HL-60 (cell line): ENCODE results near the gene CAMTA1.

ENCODE experiments used
- DNase-seq, 2 experiments: peaks; one replicate each; pipeline ENCODE4 v3.0.0-alpha.2; 2010 to 2020; ENCODE audit warnings: low read depth in 1 of 2, low spot score in 1 of 2
- H3K27ac ChIP-seq: fragments of 250-450 bp; sonication (Bioruptor Pico); replicated peaks from 2 replicates; pipeline ENCODE4 v1.5.1; 2020; ENCODE audit warnings: mild to moderate bottlenecking, moderate library complexity
- H3K27me3 ChIP-seq: fragments of 250-450 bp; sonication (Bioruptor Pico); 2 replicates; pipeline ENCODE4 v1.5.1; 2021; ENCODE audit warnings: mild to moderate bottlenecking, moderate library complexity; ENCODE audit not compliant: insufficient read depth, poor library complexity, severe bottlenecking
- H3K4me3 ChIP-seq: replicated peaks from 2 replicates; pipeline ENCODE4 v1.5.1; 2011; ENCODE audit warnings: mild to moderate bottlenecking, control low read depth, low read length; ENCODE audit not compliant: insufficient read depth
- GABPA ChIP-seq: IDR thresholded peaks from 2 replicates; pipeline ENCODE4 v1.6.1; 2012; ENCODE audit warnings: low read depth
- POLR2AphosphoS5 ChIP-seq: IDR thresholded peaks from 2 replicates; pipeline ENCODE4 v1.6.1; 2012; ENCODE audit warnings: low read depth
- SPI1 ChIP-seq: IDR thresholded peaks from 2 replicates; pipeline ENCODE4 v1.6.1; 2012; ENCODE audit warnings: low read depth, mild to moderate bottlenecking, borderline replicate concordance
- TF ChIP-seq, protein P1 (sequence below): IDR thresholded peaks from 2 replicates; pipeline ENCODE4 v1.6.1; 2012; ENCODE audit warnings: low read depth; ENCODE audit not compliant: insufficient replicate concordance
- TF ChIP-seq, protein P2 (sequence below): IDR thresholded peaks from one replicate; pipeline ENCODE4 v1.5.1; 2011; ENCODE audit warnings: low read length, control low read depth, inconsistent platforms; ENCODE audit not compliant: insufficient read depth

CAMTA1 gene

GRCh38 chr1:7076117-7076516 is 290.9 kb downstream of the CAMTA1 start:
- H3K27me3 ChIP-seq: no peaks in the 10 kb centered on the region
- no peak for DNase-seq
- H3K4me3 ChIP-seq: no peak overlapping the region
- no peak overlapping the region for H3K27ac ChIP-seq
- TF ChIP-seq POLR2AphosphoS5: no peak
- TF ChIP-seq, protein P1, sequence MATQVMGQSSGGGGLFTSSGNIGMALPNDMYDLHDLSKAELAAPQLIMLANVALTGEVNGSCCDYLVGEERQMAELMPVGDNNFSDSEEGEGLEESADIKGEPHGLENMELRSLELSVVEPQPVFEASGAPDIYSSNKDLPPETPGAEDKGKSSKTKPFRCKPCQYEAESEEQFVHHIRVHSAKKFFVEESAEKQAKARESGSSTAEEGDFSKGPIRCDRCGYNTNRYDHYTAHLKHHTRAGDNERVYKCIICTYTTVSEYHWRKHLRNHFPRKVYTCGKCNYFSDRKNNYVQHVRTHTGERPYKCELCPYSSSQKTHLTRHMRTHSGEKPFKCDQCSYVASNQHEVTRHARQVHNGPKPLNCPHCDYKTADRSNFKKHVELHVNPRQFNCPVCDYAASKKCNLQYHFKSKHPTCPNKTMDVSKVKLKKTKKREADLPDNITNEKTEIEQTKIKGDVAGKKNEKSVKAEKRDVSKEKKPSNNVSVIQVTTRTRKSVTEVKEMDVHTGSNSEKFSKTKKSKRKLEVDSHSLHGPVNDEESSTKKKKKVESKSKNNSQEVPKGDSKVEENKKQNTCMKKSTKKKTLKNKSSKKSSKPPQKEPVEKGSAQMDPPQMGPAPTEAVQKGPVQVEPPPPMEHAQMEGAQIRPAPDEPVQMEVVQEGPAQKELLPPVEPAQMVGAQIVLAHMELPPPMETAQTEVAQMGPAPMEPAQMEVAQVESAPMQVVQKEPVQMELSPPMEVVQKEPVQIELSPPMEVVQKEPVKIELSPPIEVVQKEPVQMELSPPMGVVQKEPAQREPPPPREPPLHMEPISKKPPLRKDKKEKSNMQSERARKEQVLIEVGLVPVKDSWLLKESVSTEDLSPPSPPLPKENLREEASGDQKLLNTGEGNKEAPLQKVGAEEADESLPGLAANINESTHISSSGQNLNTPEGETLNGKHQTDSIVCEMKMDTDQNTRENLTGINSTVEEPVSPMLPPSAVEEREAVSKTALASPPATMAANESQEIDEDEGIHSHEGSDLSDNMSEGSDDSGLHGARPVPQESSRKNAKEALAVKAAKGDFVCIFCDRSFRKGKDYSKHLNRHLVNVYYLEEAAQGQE: no peak
- TF ChIP-seq, protein P2, sequence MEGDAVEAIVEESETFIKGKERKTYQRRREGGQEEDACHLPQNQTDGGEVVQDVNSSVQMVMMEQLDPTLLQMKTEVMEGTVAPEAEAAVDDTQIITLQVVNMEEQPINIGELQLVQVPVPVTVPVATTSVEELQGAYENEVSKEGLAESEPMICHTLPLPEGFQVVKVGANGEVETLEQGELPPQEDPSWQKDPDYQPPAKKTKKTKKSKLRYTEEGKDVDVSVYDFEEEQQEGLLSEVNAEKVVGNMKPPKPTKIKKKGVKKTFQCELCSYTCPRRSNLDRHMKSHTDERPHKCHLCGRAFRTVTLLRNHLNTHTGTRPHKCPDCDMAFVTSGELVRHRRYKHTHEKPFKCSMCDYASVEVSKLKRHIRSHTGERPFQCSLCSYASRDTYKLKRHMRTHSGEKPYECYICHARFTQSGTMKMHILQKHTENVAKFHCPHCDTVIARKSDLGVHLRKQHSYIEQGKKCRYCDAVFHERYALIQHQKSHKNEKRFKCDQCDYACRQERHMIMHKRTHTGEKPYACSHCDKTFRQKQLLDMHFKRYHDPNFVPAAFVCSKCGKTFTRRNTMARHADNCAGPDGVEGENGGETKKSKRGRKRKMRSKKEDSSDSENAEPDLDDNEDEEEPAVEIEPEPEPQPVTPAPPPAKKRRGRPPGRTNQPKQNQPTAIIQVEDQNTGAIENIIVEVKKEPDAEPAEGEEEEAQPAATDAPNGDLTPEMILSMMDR: no peak
- no peak for TF ChIP-seq SPI1

- Histone ChIP-seq H3K4me3 (no peak overlapping the region), H3K27ac (no peak overlapping the region), H3K27me3 (no peaks in the 10 kb centered on the region)
- TF ChIP-seq POLR2AphosphoS5: no peak
- no peak for DNase-seq
Measured at GRCh38 chr1:7076572-7076971, 291.3 kb downstream of the CAMTA1 start.

- Histone ChIP-seq H3K27me3 (no peaks in the 10 kb centered on the region), H3K4me3 (no peak overlapping the region), H3K27ac (no peak overlapping the region)
- TF ChIP-seq GABPA (no peak), SPI1 (no peak), POLR2AphosphoS5 (no peak)
- TF ChIP-seq, protein P2: no peak
- TF ChIP-seq, protein P1: no peak
- DNase-seq: no peak
Measured at GRCh38 chr1:7077136-7077535, 291.9 kb downstream of the CAMTA1 start.

DNA sequence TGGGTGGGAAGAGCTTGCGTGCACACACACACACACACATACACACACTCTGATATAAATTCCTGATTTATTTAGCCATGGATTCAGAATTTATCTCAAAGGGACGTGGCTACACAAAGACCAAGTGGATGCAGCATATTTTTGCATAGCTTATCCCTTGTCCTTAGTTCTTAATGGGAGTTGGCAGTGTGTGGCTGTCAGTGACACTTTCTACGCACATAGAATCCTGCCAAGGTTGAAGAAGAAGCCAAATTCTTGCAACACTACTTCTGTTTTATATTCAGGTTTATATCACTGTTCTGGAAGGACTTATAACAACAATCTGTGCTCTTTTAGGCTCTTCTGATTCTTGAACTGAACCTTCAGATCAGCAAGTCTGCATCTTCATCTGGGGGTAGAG is 292.7 kb downstream of the CAMTA1 start:
- DNase-seq: no peak
- TF ChIP-seq, protein P2: no peak
- TF ChIP-seq POLR2AphosphoS5 (no peak), GABPA (no peak), SPI1 (no peak)
- TF ChIP-seq, protein P1: no peak
- no peak overlapping the region for H3K27ac ChIP-seq
- H3K4me3 ChIP-seq: no peak overlapping the region
- no peaks in the 10 kb centered on the region for H3K27me3 ChIP-seq
